HepG2 (cell line): ENCODE measurements around the gene TJP1. TPM values are rescaled to one million over a fixed set of nuclear protein-coding genes. Genes with fewer than 3 reads are reported as not detected.

Experiments used
- CREB1 ChIP-seq, 2 experiments: fragments of 450-650 bp in 1 of 2; IDR thresholded peaks; 2 replicates each; pipeline ENCODE4 v1.6.1; 2016 to 2017; ENCODE audit warnings: control low read depth in 1 of 2, mild to moderate bottlenecking in 1 of 2, missing compliant biosample characterization in 1 of 2, missing genetic modification characterization in 1 of 2
- ERF ChIP-seq: IDR thresholded peaks from 2 replicates; pipeline ENCODE4 v1.6.1; 2018; ENCODE audit warnings: missing biosample characterization, missing genetic modification reagents
- MBNL3 ChIP-seq: fragments of 250-450 bp; sonication (Bioruptor Pico); conservative IDR thresholded peaks from 2 replicates; pipeline ENCODE4 v1.8.0; 2022; ENCODE audit warnings: mild to moderate bottlenecking, inconsistent platforms
- RCOR2 ChIP-seq: IDR thresholded peaks from 2 replicates; pipeline ENCODE4 v1.6.1; 2016; ENCODE audit warnings: missing biosample characterization, missing genetic modification reagents
- SIN3A ChIP-seq: IDR thresholded peaks from 2 replicates; pipeline ENCODE4 v1.6.1; 2011; ENCODE audit warnings: low read depth, mild to moderate bottlenecking, control low read depth, low read length, borderline replicate concordance
- TBP ChIP-seq: sonication (generic); formaldehyde crosslinking; IDR thresholded peaks from 2 replicates; pipeline ENCODE4 v1.5.0; 2020; ENCODE audit warnings: missing genetic modification reagents
- XBP1 ChIP-seq: sonication (generic); formaldehyde crosslinking; IDR thresholded peaks from 2 replicates; pipeline ENCODE4 v1.5.0; 2020; ENCODE audit warnings: missing genetic modification reagents
- ZBTB7A ChIP-seq: sonication (generic); formaldehyde crosslinking; IDR thresholded peaks from 2 replicates; pipeline ENCODE4 v1.8.0; 2022; ENCODE audit warnings: mild to moderate bottlenecking, missing genetic modification reagents
- ZFP36L1 ChIP-seq: sonication (generic); formaldehyde crosslinking; IDR thresholded peaks from 2 replicates; pipeline ENCODE4 v1.8.0; 2022; ENCODE audit warnings: mild to moderate bottlenecking, missing genetic modification reagents, moderate library complexity
- ZNF160 ChIP-seq: sonication (generic); formaldehyde crosslinking; IDR thresholded peaks from 2 replicates; pipeline ENCODE4 v1.8.0; 2022; ENCODE audit warnings: mild to moderate bottlenecking, inconsistent platforms, missing genetic modification reagents
- ZNF263 ChIP-seq: sonication (generic); formaldehyde crosslinking; IDR thresholded peaks from 2 replicates; pipeline ENCODE4 v1.4.0; 2020; ENCODE audit warnings: missing genetic modification reagents
- ZNF7 ChIP-seq: IDR thresholded peaks from 2 replicates; pipeline ENCODE4 v1.6.1; 2016; ENCODE audit warnings: missing biosample characterization, missing genetic modification reagents
- ZNF777 ChIP-seq: sonication (generic); formaldehyde crosslinking; IDR thresholded peaks from 2 replicates; pipeline ENCODE4 v1.4.0; 2020; ENCODE audit warnings: missing genetic modification reagents
- polyA plus RNA-seq, 8 experiments: library from polyadenylated mRNA; depleted of rRNA in 3 of 8; stranded (reverse) in 7 of 8; unstranded in 1 of 8; fragments of >200 nt; fragmentation: Illumina TruSeq in 4 of 8; extraction: Trizol in 4 of 8; gene quantifications; 2 replicates each; pipeline versions ENCODE4 v1.2.1 to v1.2.3, GENCODE V29; 2011 to 2016; ENCODE audit warnings: low read depth in 4 of 8, missing spikeins in 1 of 8, mixed read lengths in 1 of 8; ENCODE audit not compliant: insufficient read depth in 1 of 8
- total RNA-seq, 5 experiments: library from RNA; depleted of rRNA; stranded (reverse); fragments of >200 nt; fragmentation: Illumina TruSeq; extraction: Trizol; gene quantifications; 2 replicates each; pipeline ENCODE4 v1.2.3, GENCODE V29; 2016; ENCODE audit warnings: low read depth in 1 of 5
- TF ChIP-seq, protein P1 (sequence below): sonication (generic); formaldehyde crosslinking; IDR thresholded peaks from 2 replicates; pipeline ENCODE4 v1.4.0; 2020; ENCODE audit warnings: missing genetic modification reagents
- TF ChIP-seq, protein P2 (sequence below): sonication (generic); formaldehyde crosslinking; IDR thresholded peaks from 2 replicates; pipeline ENCODE4 v1.8.0; 2022; ENCODE audit warnings: missing genetic modification reagents, mild to moderate bottlenecking, inconsistent platforms, borderline replicate concordance
- TF ChIP-seq, protein P3 (sequence below): sonication (generic); formaldehyde crosslinking; IDR thresholded peaks from 2 replicates; pipeline ENCODE4 v1.5.0; 2020; ENCODE audit warnings: mild to moderate bottlenecking, missing genetic modification reagents
- TF ChIP-seq, protein P4 (sequence below): sonication (generic); formaldehyde crosslinking; IDR thresholded peaks from 2 replicates; pipeline ENCODE4 v1.4.0; 2020; ENCODE audit warnings: missing genetic modification reagents
- TF ChIP-seq, protein P5 (sequence below): sonication (generic); formaldehyde crosslinking; conservative IDR thresholded peaks from 2 replicates; pipeline ENCODE4 v1.8.0; 2022; ENCODE audit warnings: missing genetic modification reagents
- TF ChIP-seq, protein P6 (sequence below): sonication (generic); formaldehyde crosslinking; IDR thresholded peaks from 2 replicates; pipeline ENCODE4 v1.9.0; 2021; ENCODE audit warnings: missing genetic modification reagents, mild to moderate bottlenecking, borderline replicate concordance

The TJP1 gene
- total and polyA plus RNA-seq, 2 of the 13 experiments (the other 11 are each of a cell fraction or from before 2014, with no cell fraction given), result 25.9 to 27.1 TPM

DNA sequence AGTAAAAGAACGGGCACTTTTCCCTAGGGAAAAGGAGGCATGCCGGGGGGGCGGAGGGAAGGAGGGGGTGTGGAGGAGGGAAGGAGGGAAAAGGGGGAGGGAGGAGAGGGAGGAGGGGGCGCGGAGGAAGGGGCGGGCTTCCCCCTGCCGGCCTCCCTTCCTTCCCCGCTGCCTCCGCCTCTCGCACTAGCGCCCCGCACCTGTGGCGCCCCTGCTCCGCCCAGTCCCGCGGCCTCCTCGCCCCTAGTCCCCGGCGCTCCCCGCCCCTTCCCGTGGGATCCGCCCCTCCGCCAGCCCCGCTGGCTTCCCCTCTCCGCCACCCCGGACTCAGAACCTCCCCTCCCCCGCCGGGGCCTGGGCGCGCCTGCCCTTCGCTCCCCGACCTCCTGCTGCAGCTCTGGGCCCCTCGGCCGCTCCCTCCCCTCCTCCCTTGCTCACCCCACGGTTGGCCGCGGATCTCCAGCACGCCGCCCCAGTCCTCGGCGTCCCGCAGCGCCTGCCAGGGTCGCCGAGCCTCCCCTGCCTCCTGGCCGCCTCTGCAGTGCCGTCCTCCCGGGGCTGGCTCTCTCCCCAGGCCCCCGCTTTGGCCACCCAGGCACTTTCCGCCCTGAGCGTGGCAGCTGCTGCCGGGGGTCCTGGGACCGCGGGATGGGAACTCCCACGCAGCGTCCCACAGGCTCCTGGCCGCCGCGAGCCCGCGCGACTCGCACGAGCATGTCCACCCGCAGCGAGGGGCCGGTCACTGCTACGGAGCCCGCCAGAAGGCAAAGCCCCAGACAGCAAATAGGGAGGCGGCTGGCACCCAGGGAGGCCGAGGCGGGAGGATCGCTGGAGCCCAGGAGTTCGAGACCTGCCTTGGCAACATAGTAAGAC, 147.4 kb downstream of the TJP1 start (continued):
- TF ChIP-seq, protein P1, sequence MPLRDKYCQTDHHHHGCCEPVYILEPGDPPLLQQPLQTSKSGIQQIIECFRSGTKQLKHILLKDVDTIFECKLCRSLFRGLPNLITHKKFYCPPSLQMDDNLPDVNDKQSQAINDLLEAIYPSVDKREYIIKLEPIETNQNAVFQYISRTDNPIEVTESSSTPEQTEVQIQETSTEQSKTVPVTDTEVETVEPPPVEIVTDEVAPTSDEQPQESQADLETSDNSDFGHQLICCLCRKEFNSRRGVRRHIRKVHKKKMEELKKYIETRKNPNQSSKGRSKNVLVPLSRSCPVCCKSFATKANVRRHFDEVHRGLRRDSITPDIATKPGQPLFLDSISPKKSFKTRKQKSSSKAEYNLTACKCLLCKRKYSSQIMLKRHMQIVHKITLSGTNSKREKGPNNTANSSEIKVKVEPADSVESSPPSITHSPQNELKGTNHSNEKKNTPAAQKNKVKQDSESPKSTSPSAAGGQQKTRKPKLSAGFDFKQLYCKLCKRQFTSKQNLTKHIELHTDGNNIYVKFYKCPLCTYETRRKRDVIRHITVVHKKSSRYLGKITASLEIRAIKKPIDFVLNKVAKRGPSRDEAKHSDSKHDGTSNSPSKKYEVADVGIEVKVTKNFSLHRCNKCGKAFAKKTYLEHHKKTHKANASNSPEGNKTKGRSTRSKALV (CRISPR knock-in tag), result no peak
- TF ChIP-seq SIN3A (no peak), ZNF160 (no peak), TBP (CRISPR knock-in tag) (no peak), ZNF263 (CRISPR knock-in tag) (peak; percentile 60; the same call in 1 of the 2 replicates), MBNL3 (CRISPR knock-in tag) (no peak), ERF (no peak), ZNF777 (no peak; the same call in 1 of the 2 replicates), ZNF7 (CRISPR knock-in tag) (no peak), RCOR2 (CRISPR knock-in tag) (no peak), ZBTB7A (CRISPR knock-in tag) (peak; percentile 29; the same call in 1 of the 2 replicates), XBP1 (CRISPR knock-in tag) (no peak), CREB1 (IDR thresholded peaks at IDR 0.05) (no peak), CREB1 (CRISPR knock-in tag; IDR thresholded peaks at IDR 0.05) (no peak), ZFP36L1 (no peak)
- TF ChIP-seq, protein P2, sequence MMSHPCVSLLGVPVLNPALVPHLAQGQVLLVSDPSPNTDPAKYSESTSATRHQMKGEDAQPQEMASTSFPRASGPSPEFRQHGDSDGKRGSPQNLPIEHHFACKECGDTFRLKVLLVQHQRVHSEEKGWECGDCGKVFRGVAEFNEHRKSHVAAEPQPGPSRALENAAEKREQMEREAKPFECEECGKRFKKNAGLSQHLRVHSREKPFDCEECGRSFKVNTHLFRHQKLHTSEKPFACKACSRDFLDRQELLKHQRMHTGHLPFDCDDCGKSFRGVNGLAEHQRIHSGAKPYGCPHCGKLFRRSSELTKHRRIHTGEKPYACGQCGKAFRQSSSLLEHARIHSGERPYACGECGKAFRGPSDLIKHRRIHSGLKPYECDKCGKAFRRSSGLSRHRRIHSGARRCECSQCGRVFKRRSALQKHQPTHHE (CRISPR knock-in tag), result no peak
- TF ChIP-seq, protein P3, sequence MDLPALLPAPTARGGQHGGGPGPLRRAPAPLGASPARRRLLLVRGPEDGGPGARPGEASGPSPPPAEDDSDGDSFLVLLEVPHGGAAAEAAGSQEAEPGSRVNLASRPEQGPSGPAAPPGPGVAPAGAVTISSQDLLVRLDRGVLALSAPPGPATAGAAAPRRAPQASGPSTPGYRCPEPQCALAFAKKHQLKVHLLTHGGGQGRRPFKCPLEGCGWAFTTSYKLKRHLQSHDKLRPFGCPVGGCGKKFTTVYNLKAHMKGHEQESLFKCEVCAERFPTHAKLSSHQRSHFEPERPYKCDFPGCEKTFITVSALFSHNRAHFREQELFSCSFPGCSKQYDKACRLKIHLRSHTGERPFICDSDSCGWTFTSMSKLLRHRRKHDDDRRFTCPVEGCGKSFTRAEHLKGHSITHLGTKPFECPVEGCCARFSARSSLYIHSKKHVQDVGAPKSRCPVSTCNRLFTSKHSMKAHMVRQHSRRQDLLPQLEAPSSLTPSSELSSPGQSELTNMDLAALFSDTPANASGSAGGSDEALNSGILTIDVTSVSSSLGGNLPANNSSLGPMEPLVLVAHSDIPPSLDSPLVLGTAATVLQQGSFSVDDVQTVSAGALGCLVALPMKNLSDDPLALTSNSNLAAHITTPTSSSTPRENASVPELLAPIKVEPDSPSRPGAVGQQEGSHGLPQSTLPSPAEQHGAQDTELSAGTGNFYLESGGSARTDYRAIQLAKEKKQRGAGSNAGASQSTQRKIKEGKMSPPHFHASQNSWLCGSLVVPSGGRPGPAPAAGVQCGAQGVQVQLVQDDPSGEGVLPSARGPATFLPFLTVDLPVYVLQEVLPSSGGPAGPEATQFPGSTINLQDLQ, result no peak
- TF ChIP-seq, protein P4, sequence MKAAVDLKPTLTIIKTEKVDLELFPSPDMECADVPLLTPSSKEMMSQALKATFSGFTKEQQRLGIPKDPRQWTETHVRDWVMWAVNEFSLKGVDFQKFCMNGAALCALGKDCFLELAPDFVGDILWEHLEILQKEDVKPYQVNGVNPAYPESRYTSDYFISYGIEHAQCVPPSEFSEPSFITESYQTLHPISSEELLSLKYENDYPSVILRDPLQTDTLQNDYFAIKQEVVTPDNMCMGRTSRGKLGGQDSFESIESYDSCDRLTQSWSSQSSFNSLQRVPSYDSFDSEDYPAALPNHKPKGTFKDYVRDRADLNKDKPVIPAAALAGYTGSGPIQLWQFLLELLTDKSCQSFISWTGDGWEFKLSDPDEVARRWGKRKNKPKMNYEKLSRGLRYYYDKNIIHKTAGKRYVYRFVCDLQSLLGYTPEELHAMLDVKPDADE (CRISPR knock-in tag), result no peak
- TF ChIP-seq, protein P5, sequence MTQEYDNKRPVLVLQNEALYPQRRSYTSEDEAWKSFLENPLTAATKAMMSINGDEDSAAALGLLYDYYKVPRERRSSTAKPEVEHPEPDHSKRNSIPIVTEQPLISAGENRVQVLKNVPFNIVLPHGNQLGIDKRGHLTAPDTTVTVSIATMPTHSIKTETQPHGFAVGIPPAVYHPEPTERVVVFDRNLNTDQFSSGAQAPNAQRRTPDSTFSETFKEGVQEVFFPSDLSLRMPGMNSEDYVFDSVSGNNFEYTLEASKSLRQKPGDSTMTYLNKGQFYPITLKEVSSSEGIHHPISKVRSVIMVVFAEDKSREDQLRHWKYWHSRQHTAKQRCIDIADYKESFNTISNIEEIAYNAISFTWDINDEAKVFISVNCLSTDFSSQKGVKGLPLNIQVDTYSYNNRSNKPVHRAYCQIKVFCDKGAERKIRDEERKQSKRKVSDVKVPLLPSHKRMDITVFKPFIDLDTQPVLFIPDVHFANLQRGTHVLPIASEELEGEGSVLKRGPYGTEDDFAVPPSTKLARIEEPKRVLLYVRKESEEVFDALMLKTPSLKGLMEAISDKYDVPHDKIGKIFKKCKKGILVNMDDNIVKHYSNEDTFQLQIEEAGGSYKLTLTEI (CRISPR knock-in tag), result no peak
- TF ChIP-seq, protein P6, sequence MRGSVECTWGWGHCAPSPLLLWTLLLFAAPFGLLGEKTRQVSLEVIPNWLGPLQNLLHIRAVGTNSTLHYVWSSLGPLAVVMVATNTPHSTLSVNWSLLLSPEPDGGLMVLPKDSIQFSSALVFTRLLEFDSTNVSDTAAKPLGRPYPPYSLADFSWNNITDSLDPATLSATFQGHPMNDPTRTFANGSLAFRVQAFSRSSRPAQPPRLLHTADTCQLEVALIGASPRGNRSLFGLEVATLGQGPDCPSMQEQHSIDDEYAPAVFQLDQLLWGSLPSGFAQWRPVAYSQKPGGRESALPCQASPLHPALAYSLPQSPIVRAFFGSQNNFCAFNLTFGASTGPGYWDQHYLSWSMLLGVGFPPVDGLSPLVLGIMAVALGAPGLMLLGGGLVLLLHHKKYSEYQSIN (CRISPR knock-in tag), result no peak
